OCI-LY3 (cell line): ENCODE data around the gene IMMP2L.
"Not testable (repeated sequence)": the region's sequence is repeated elsewhere in the genome, so short reads cannot be mapped to it uniquely, and the experiment has no call there.

Source experiments
- H2AFZ ChIP-seq: fragments of 200-600, 300-600 bp; shearing (Covaris generic); 2 replicates; pipeline ENCODE4 v1.6.0; 2014; ENCODE audit warnings: antibody characterized with exemption, low read depth, low read length
- H3K27ac ChIP-seq: fragments of 200-600, 300-600 bp; sonication (generic); 2 replicates; pipeline ENCODE4 v1.5.1; 2014; ENCODE audit warnings: mild to moderate bottlenecking, low read length, moderate library complexity, mixed read lengths
- H3K27me3 ChIP-seq: fragments of 200-600, 300-600 bp; sonication (generic); 2 replicates; pipeline ENCODE4 v1.6.1; 2014; ENCODE audit warnings: low read depth, low read length, mixed read lengths
- H3K36me3 ChIP-seq: fragments of 200-600, 300-600 bp; sonication (generic); replicated peaks from 2 replicates; pipeline ENCODE3; 2014; ENCODE audit warnings: low read depth, low read length, mixed read lengths
- H3K4me1 ChIP-seq: fragments of 300-600, 200-600 bp; sonication (generic); 2 replicates; pipeline ENCODE4 v1.6.1; 2014; ENCODE audit warnings: low read length, mixed read lengths
- H3K4me2 ChIP-seq: fragments of 200-600, 300-600 bp; sonication (generic); 2 replicates; pipeline ENCODE4 v1.6.1; 2014; ENCODE audit warnings: low read length, mixed read lengths
- H3K4me3 ChIP-seq: fragments of 300-600, 200-600 bp; sonication (generic); 2 replicates; pipeline ENCODE4 v1.5.1; 2014; ENCODE audit warnings: antibody characterized with exemption, mild to moderate bottlenecking, low read length, moderate library complexity
- H3K79me2 ChIP-seq: fragments of 300-600, 200-600 bp; shearing (Covaris generic); 2 replicates; pipeline ENCODE4 v1.6.1; 2014; ENCODE audit warnings: mild to moderate bottlenecking, low read length, mixed read lengths
- H3K9ac ChIP-seq: fragments of 300-600, 200-600 bp; shearing (Covaris generic); 2 replicates; pipeline ENCODE4 v1.6.0; 2014; ENCODE audit warnings: mild to moderate bottlenecking, low read length, moderate library complexity
- H3K9me3 ChIP-seq: fragments of 200-600, 300-600 bp; shearing (Covaris generic); 2 replicates; pipeline ENCODE4 v1.6.1; 2014; ENCODE audit warnings: low read length, mixed read lengths; ENCODE audit not compliant: insufficient read depth
- H4K20me1 ChIP-seq: fragments of 200-600, 300-600 bp; sonication (generic); 2 replicates; pipeline ENCODE4 v1.6.1; 2016; ENCODE audit warnings: low read length, mixed read lengths; ENCODE audit not compliant: insufficient read depth
- CTCF ChIP-seq: fragments of 200-600, 300-600 bp; sonication (generic); IDR thresholded peaks from 2 replicates; pipeline ENCODE4 v1.5.1; 2014; ENCODE audit warnings: antibody characterized with exemption, low read length, low read depth
- EZH2phosphoT487 ChIP-seq: fragments of 200-600 bp; shearing (Covaris generic); IDR thresholded peaks from 2 replicates; pipeline ENCODE4 v1.6.1; 2018; ENCODE audit warnings: antibody characterized with exemption, mixed run types, low read depth

Gene IMMP2L

DNA sequence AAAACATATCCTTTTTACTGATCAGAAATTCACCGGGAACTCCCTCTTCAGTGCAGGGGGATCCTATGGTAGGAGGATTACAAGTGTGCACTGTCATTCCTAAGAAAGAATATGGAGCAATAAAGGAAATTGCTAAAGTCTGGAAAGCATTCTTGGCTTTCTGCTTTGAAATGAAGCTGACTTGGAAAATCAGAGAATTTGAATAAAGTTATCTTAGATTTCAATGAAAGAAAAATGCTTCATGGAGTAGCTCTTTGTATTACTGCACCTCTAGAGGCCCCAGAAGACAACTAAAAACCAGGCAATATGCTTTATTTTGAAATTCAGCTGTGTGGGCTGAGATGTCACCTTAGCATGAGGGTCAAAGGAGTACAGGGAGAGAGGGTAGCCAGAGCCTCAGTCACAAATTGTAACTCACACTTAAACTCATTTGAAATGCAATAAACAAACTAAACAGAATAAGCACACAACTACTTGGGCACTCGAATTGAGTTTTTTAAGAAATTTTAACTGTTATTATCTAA lies 102.5 kb downstream of the IMMP2L start:
- no peaks in the 10 kb centered on the region for H4K20me1 ChIP-seq
- H2AFZ ChIP-seq, result no peak overlapping the region
- no peaks in the 10 kb centered on the region for H3K36me3 ChIP-seq
- H3K27me3 ChIP-seq, result no peaks in the 10 kb centered on the region
- no peaks in the 10 kb centered on the region for H3K4me1 ChIP-seq
- no peak overlapping the region for H3K4me3 ChIP-seq
- H3K9ac ChIP-seq, result no peak overlapping the region
- H3K79me2 ChIP-seq, result no peaks in the 10 kb centered on the region
- TF ChIP-seq CTCF (no peak), EZH2phosphoT487 (no peak)
- no peaks in the 10 kb centered on the region for H3K9me3 ChIP-seq
- no peak overlapping the region for H3K4me2 ChIP-seq
- no peak overlapping the region for H3K27ac ChIP-seq

DNA sequence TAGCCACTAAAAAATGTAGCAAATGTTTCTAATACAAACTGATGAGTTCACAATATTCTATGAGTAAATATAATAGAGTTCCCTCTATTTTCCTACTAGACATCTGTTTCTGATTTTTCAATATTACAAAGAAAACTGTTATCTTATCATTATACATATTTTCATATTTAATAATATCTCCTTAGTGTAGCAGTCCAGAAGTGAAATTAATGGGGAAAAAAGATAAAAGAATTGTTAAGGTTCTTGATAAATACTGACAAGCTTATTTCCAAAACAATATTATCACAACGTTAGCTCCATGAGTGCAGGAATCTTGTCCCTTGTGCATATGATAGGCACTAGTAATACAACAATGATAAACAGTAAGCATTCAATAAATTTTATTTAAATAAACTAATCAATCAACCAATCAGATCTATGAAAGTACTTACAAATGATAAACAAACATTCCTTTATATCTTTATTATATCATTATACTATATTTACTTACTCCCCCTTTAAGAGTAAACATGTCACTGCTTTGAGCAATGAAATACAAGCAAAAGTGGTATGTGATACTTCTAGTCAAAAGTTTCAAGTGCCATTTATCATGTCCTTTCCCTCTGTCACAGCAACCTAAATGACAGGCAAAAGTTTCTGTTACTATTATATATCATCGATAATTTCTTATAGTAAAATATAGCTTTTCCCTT lies 103.1 kb downstream of the IMMP2L start:
- H3K4me2 ChIP-seq, result no peak overlapping the region
- no peaks in the 10 kb centered on the region for H4K20me1 ChIP-seq
- H3K9me3 ChIP-seq, result no peaks in the 10 kb centered on the region
- H2AFZ ChIP-seq, result no peak overlapping the region
- no peak for TF ChIP-seq EZH2phosphoT487
- no peak for TF ChIP-seq CTCF
- no peaks in the 10 kb centered on the region for H3K27me3 ChIP-seq
- no peaks in the 10 kb centered on the region for H3K79me2 ChIP-seq
- no peak overlapping the region for H3K4me3 ChIP-seq
- no peaks in the 10 kb centered on the region for H3K36me3 ChIP-seq
- H3K9ac ChIP-seq, result no peak overlapping the region
- H3K27ac ChIP-seq, result no peak overlapping the region
- H3K4me1 ChIP-seq, result no peaks in the 10 kb centered on the region

DNA sequence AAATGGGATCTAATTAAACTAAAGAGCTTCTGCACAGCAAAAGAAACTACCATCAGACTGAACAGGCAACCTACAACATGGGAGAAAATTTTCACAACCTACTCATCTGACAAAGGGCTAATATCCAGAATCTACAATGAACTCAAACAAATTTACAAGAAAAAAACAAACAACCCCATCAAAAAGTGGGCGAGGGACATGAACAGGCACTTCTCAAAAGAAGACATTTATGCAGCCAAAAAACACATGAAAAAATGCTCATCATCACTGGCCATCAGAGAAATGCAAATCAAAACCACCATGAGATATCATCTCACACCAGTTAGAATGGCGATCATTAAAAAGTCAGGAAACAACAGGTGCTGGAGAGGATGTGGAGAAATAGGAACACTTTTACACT lies 111.6 kb downstream of the IMMP2L start:
- not testable (repeated sequence) for H3K36me3 ChIP-seq, H3K4me2 ChIP-seq, H2AFZ ChIP-seq, H3K9me3 ChIP-seq, H3K4me1 ChIP-seq, H3K9ac ChIP-seq, H3K27ac ChIP-seq, H3K27me3 ChIP-seq, H3K79me2 ChIP-seq, H4K20me1 ChIP-seq, H3K4me3 ChIP-seq

- H3K4me3 ChIP-seq, H4K20me1 ChIP-seq, H3K79me2 ChIP-seq, H3K9me3 ChIP-seq, H3K27ac ChIP-seq, H3K27me3 ChIP-seq, H3K4me1 ChIP-seq, H3K36me3 ChIP-seq, H3K9ac ChIP-seq, H2AFZ ChIP-seq, H3K4me2 ChIP-seq: not testable (repeated sequence)
These were observed 114.8 kb downstream of the IMMP2L start for GRCh38 chr7:111447502-111447901.

GRCh38 chr7:111439977-111440376 lies 122.3 kb downstream of the IMMP2L start:
- Histone ChIP-seq H3K4me1 (no peaks in the 10 kb centered on the region), H3K27me3 (no peaks in the 10 kb centered on the region), H3K4me3 (no peak overlapping the region), H3K4me2 (no peak overlapping the region), H4K20me1 (no peaks in the 10 kb centered on the region), H2AFZ (no peak overlapping the region), H3K9ac (no peak overlapping the region), H3K36me3 (no peaks in the 10 kb centered on the region), H3K9me3 (no peaks in the 10 kb centered on the region), H3K27ac (no peak overlapping the region), H3K79me2 (no peaks in the 10 kb centered on the region)
- TF ChIP-seq EZH2phosphoT487, result no peak
- TF ChIP-seq CTCF, result no peak
